Astrocyte of the spinal cord (primary cell): ENCODE results near the gene IFT80.
"Not testable (repeated sequence)": the region's sequence is repeated elsewhere in the genome, so short reads cannot be mapped to it uniquely, and the experiment has no call there.

Experiments
- DNase-seq: peaks from one replicate; pipeline ENCODE4 v3.0.0; 2011; ENCODE audit warnings: low read depth, low spot score
- H3K4me3 ChIP-seq: 2 replicates; pipeline ENCODE4 v1.5.1; 2011; ENCODE audit warnings: low read depth, mild to moderate bottlenecking, low read length, moderate library complexity
- CTCF ChIP-seq: IDR thresholded peaks from 2 replicates; pipeline ENCODE4 v1.5.1; 2012; ENCODE audit warnings: low read depth, mild to moderate bottlenecking, low read length, inconsistent platforms
- in situ Hi-C: cut with HindIII; loops from 2 replicates; pipeline ENCODE4 v1.10.0; 2017; ENCODE audit warnings: low sequenced_read_pairs

Gene IFT80

GRCh38 chr3:160370987-160371857 is 27.8 kb downstream of the IFT80 start:
- DNase-seq, result no peak
- TF ChIP-seq CTCF, result no peak
- no peak overlapping the region for H3K4me3 ChIP-seq
- in situ Hi-C loops, result no loop called here

- no peak for TF ChIP-seq CTCF
- no peak overlapping the region for H3K4me3 ChIP-seq
- DNase-seq, result no peak
- in situ Hi-C loops, result no loop called here
These were observed 29.2 kb downstream of the IFT80 start for GRCh38 chr3:160369784-160370183.

- H3K4me3 ChIP-seq, result no peak overlapping the region
- TF ChIP-seq CTCF, result no peak
- no peak for DNase-seq
- in situ Hi-C loops, result no loop called here
These were observed 30.2 kb downstream of the IFT80 start for GRCh38 chr3:160368804-160369203.

GRCh38 chr3:160365869-160366522 is 33.0 kb downstream of the IFT80 start:
- DNase-seq, result no peak
- no peak overlapping the region for H3K4me3 ChIP-seq
- in situ Hi-C loops, result no loop called here
- TF ChIP-seq CTCF, result no peak

GRCh38 chr3:160362896-160363295 is 36.1 kb downstream of the IFT80 start:
- in situ Hi-C loops, H3K4me3 ChIP-seq, DNase-seq: not testable (repeated sequence)

GRCh38 chr3:160355826-160356225 is 43.2 kb downstream of the IFT80 start:
- DNase-seq, result no peak
- TF ChIP-seq CTCF, result no peak
- H3K4me3 ChIP-seq, result no peak overlapping the region
- in situ Hi-C loops, result no loop called here

GRCh38 chr3:160346511-160346910 is 52.5 kb downstream of the IFT80 start:
- in situ Hi-C loops, result no loop called here
- no peak overlapping the region for H3K4me3 ChIP-seq
- TF ChIP-seq CTCF, result no peak
- DNase-seq, result no peak
